Esophagus (tissue), 2 donors: ENCODE data around the gene PRR20G. TPM values are rescaled to one million over a fixed set of nuclear protein-coding genes. Genes with fewer than 3 reads are reported as not detected.

Experiments
- H3K27ac ChIP-seq, 2 donors: one replicate each; pipeline ENCODE4 v1.5.1; 2013; ENCODE audit warnings: low read depth in 2 of 2, mild to moderate bottlenecking in 2 of 2, inconsistent platforms in 1 of 2, low read length in 1 of 2, moderate library complexity in 1 of 2
- H3K27me3 ChIP-seq, 2 donors: one replicate each; pipeline ENCODE4 v1.6.1; 2013; ENCODE audit warnings: low read length in 2 of 2, control low read depth in 1 of 2, mild to moderate bottlenecking in 1 of 2; ENCODE audit not compliant: insufficient read depth in 2 of 2, control insufficient read depth in 1 of 2
- H3K36me3 ChIP-seq, 2 donors: one replicate each; pipeline ENCODE4 v1.6.1; 2013; ENCODE audit warnings: low read length in 1 of 2; ENCODE audit not compliant: control insufficient read depth in 2 of 2, insufficient read depth in 2 of 2
- H3K4me1 ChIP-seq, 2 donors: one replicate each; pipeline ENCODE4 v1.6.1; 2013; ENCODE audit warnings: low read length in 1 of 2; ENCODE audit not compliant: control insufficient read depth in 2 of 2, insufficient read depth in 2 of 2
- H3K4me3 ChIP-seq, 2 donors: one replicate each; pipeline ENCODE4 v1.5.1; 2013; ENCODE audit warnings: low read length in 2 of 2, mild to moderate bottlenecking in 2 of 2, low read depth in 1 of 2, moderate library complexity in 1 of 2
- H3K9me3 ChIP-seq, 2 donors: one replicate each; pipeline ENCODE4 v1.6.1; 2013; ENCODE audit warnings: mild to moderate bottlenecking in 2 of 2, low read depth in 1 of 2, low read length in 1 of 2, moderate library complexity in 1 of 2; ENCODE audit not compliant: control insufficient read depth in 2 of 2, insufficient read depth in 1 of 2
- WGBS, 2 donors: extraction: QIAGEN DNeasy Blood & Tissue Kit; methylation state at CpG; one replicate each; pipeline ENCODE4 v1.1.7; 2013; 5-methylcytosine and 5-hydroxymethylcytosine counted together
- polyA plus RNA-seq, 2 donors: library from polyadenylated mRNA; stranded (reverse); fragments of 200-250 nt; gene quantifications; one replicate each; pipeline ENCODE4 v1.2.3, GENCODE V29; 2013
- donor health status: healthy with polysubstance abuse.
- donor health status: Bipolar disorder and iron deficiency.

PRR20G gene
- polyA plus RNA-seq, 2 donors = not detected

- peaks cover 0 to 3% of the 10 kb centered on the region in 2 donors for H3K9me3 ChIP-seq
- H3K27me3 ChIP-seq = no peaks in the 10 kb centered on the region
- H3K4me3 ChIP-seq = no peak overlapping the region
- H3K27ac ChIP-seq = no peak overlapping the region
- 70 to 87% methylated on average over 6 of the region's 6 CpGs for WGBS, 2 donors
- no peaks in the 10 kb centered on the region for H3K36me3 ChIP-seq
- H3K4me1 ChIP-seq = peaks cover 0 to 2% of the 10 kb centered on the region in 2 donors
These were observed 26.9 kb downstream of the PRR20G start for GRCh38 chr3:127260826-127261555.

- no peaks in the 10 kb centered on the region for H3K27me3 ChIP-seq
- peaks cover 0 to 2% of the 10 kb centered on the region in 2 donors for H3K4me1 ChIP-seq
- no peaks in the 10 kb centered on the region for H3K36me3 ChIP-seq
- no peak overlapping the region for H3K4me3 ChIP-seq
- peaks cover 0 to 3% of the 10 kb centered on the region in 2 donors for H3K9me3 ChIP-seq
- no peak overlapping the region for H3K27ac ChIP-seq
- WGBS, 2 donors = 89 to 92% methylated on average over 7 of the region's 7 CpGs
These were observed 27.4 kb downstream of the PRR20G start for GRCh38 chr3:127260416-127260815.

- no peaks in the 10 kb centered on the region for H3K27me3 ChIP-seq
- no peaks in the 10 kb centered on the region for H3K36me3 ChIP-seq
- H3K4me3 ChIP-seq = no peak overlapping the region
- no peaks in the 10 kb centered on the region for H3K9me3 ChIP-seq
- peaks cover 0 to 2% of the 10 kb centered on the region in 2 donors for H3K4me1 ChIP-seq
- H3K27ac ChIP-seq = no peak overlapping the region
- WGBS, 2 donors = 57 to 64% methylated on average over 4 of the region's 4 CpGs
These were observed 28.0 kb downstream of the PRR20G start for GRCh38 chr3:127259882-127260281.

GRCh38 chr3:127258733-127259132, 29.1 kb downstream of the PRR20G start:
- Histone ChIP-seq H3K27me3 (no peaks in the 10 kb centered on the region), H3K4me3 (no peak overlapping the region), H3K4me1 (peaks cover 0 to 2% of the 10 kb centered on the region in 2 donors), H3K9me3 (no peaks in the 10 kb centered on the region), H3K27ac (no peak overlapping the region), H3K36me3 (no peaks in the 10 kb centered on the region)
- WGBS, 2 donors = 80 to 91% methylated on average over 2 of the region's 2 CpGs

GRCh38 chr3:127257351-127257750, 30.5 kb downstream of the PRR20G start:
- Histone ChIP-seq H3K9me3 (no peaks in the 10 kb centered on the region), H3K27me3 (no peaks in the 10 kb centered on the region), H3K36me3 (no peaks in the 10 kb centered on the region), H3K4me3 (no peak overlapping the region), H3K27ac (no peak overlapping the region), H3K4me1 (peaks cover 0 to 2% of the 10 kb centered on the region in 2 donors)
- WGBS, 2 donors = 80 to 84% methylated on average over 5 of the region's 5 CpGs

- no peaks in the 10 kb centered on the region for H3K36me3 ChIP-seq
- no peak overlapping the region for H3K27ac ChIP-seq
- peaks cover 0 to 2% of the 10 kb centered on the region in 2 donors for H3K4me1 ChIP-seq
- H3K9me3 ChIP-seq = no peaks in the 10 kb centered on the region
- WGBS, 2 donors = 72 to 75% methylated on average over 10 of the region's 10 CpGs
- H3K4me3 ChIP-seq = no peak overlapping the region
- H3K27me3 ChIP-seq = no peaks in the 10 kb centered on the region
These were observed 31.0 kb downstream of the PRR20G start for GRCh38 chr3:127256733-127257271.

GRCh38 chr3:127256138-127256537, 31.7 kb downstream of the PRR20G start:
- WGBS, 2 donors = 85 to 86% methylated on average over 5 of the region's 5 CpGs
- no peak overlapping the region for H3K4me3 ChIP-seq
- peaks cover 0 to under 1% of the 10 kb centered on the region in 2 donors for H3K4me1 ChIP-seq
- H3K27ac ChIP-seq = no peak overlapping the region
- H3K27me3 ChIP-seq = no peaks in the 10 kb centered on the region
- no peaks in the 10 kb centered on the region for H3K9me3 ChIP-seq
- H3K36me3 ChIP-seq = no peaks in the 10 kb centered on the region

- 63 to 68% methylated on average over 4 of the region's 4 CpGs for WGBS, 2 donors
These were observed 32.3 kb downstream of the PRR20G start for GRCh38 chr3:127255516-127255915.

GRCh38 chr3:127254730-127255129, 33.1 kb downstream of the PRR20G start:
- no peaks in the 10 kb centered on the region for H3K9me3 ChIP-seq
- no peaks in the 10 kb centered on the region for H3K27me3 ChIP-seq
- WGBS, 2 donors = 65 to 71% methylated on average over 9 of the region's 9 CpGs
- no peaks in the 10 kb centered on the region for H3K36me3 ChIP-seq
- no peak overlapping the region for H3K4me3 ChIP-seq
- no peak overlapping the region for H3K27ac ChIP-seq
- no peaks in the 10 kb centered on the region for H3K4me1 ChIP-seq

More at GRCh38 chr3:127255516-127255915, 32.3 kb downstream of the PRR20G start:
- no peak overlapping the region for H3K27ac ChIP-seq
- H3K27me3 ChIP-seq = no peaks in the 10 kb centered on the region
- H3K4me3 ChIP-seq = no peak overlapping the region
- no peaks in the 10 kb centered on the region for H3K9me3 ChIP-seq
- no peaks in the 10 kb centered on the region for H3K4me1 ChIP-seq
- no peaks in the 10 kb centered on the region for H3K36me3 ChIP-seq
